ENCODE results near the gene NPR1. TPM values are rescaled to one million over a fixed set of nuclear protein-coding genes. Genes with fewer than 3 reads are reported as not detected.

Gene NPR1
- polyA plus RNA-seq (2013, experiment 1 of 2) = 0.04 TPM
- 0.07 TPM for polyA plus RNA-seq (2013, experiment 2 of 2)

DNA sequence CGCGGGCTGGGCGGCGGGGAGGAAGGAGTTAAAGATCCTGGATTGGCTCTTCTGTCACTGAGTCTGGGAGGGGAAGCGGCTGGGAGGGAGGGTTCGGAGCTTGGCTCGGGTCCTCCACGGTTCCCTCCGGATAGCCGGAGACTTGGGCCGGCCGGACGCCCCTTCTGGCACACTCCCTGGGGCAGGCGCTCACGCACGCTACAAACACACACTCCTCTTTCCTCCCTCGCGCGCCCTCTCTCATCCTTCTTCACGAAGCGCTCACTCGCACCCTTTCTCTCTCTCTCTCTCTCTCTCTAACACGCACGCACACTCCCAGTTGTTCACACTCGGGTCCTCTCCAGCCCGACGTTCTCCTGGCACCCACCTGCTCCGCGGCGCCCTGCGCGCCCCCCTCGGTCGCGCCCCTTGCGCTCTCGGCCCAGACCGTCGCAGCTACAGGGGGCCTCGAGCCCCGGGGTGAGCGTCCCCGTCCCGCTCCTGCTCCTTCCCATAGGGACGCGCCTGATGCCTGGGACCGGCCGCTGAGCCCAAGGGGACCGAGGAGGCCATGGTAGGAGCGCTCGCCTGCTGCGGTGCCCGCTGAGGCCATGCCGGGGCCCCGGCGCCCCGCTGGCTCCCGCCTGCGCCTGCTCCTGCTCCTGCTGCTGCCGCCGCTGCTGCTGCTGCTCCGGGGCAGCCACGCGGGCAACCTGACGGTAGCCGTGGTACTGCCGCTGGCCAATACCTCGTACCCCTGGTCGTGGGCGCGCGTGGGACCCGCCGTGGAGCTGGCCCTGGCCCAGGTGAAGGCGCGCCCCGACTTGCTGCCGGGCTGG is at the start of gene NPR1:
TSS of gene NPR1 (plus strand) at position 170 of the 818 bp plus-strand sequence. CDS start at position 591, 421 bp downstream.
- H2AFZ ChIP-seq (ENCODE audit: low read depth, low read length) = peak within 1 kb of the TSS; percentile 46
- H3K4ac ChIP-seq (ENCODE audit: low read depth in 1 of 2, low read length in 2 of 2) = peak within 1 kb of the TSS; percentile 29 to 42
- no peaks in the 10 kb centered on the region for H3K9me3 ChIP-seq (ENCODE audit: control insufficient read depth, low read length)
- peak within 1 kb of the TSS; percentile 41 for H4K91ac ChIP-seq (ENCODE audit: low read length)
- peaks cover 6 to 15% of the 10 kb centered on the region in 2 experiments for H3K36me3 ChIP-seq (ENCODE audit: control insufficient read depth in 1 of 2, insufficient read depth in 2 of 2, low read depth in 1 of 2, low read length in 2 of 2)
- no peak within 1 kb of the TSS for H4K8ac ChIP-seq (ENCODE audit: low read length)
- peaks cover 20% of the 10 kb centered on the region for H3K4me1 ChIP-seq (ENCODE audit: control insufficient read depth, insufficient read depth, low read depth, low read length)
- H2AK5ac ChIP-seq (ENCODE audit: low read length, severe bottlenecking) = no peak within 1 kb of the TSS
- H2BK12ac ChIP-seq (ENCODE audit: low read length in 2 of 2) = peak within 1 kb of the TSS in 1 of 2 experiments; percentile 71
- H2BK15ac ChIP-seq (ENCODE audit: low read depth, poor library complexity, severe bottlenecking) = no peak within 1 kb of the TSS
- no peaks in the 10 kb centered on the region for H3K79me1 ChIP-seq (replicated peaks; ENCODE audit: low read length, poor library complexity, severe bottlenecking)
- no peak within 1 kb of the TSS for H3K27ac ChIP-seq (ENCODE audit: low read length, poor library complexity, severe bottlenecking)
- peak within 1 kb of the TSS in 1 of 2 experiments; percentile 32 for H3K18ac ChIP-seq (ENCODE audit: low read depth in 1 of 2, low read length in 2 of 2)
- H3K9ac ChIP-seq (ENCODE audit: low read length) = peak within 1 kb of the TSS; percentile 76
- H2BK120ac ChIP-seq (ENCODE audit: low read depth, low read length) = no peak within 1 kb of the TSS
- H3K14ac ChIP-seq (ENCODE audit: low read length in 2 of 2) = peak within 1 kb of the TSS in 1 of 2 experiments; percentile 61
- H2BK5ac ChIP-seq (ENCODE audit: low read depth, low read length, poor library complexity, severe bottlenecking) = no peak within 1 kb of the TSS
- under 1% methylated on average over 72 of the region's 78 CpGs for WGBS
- peak within 1 kb of the TSS; percentile 86 for H3K4me2 ChIP-seq (ENCODE audit: low read length, poor library complexity, severe bottlenecking)
- peak within 1 kb of the TSS; percentile 48 to 80 for H3K4me3 ChIP-seq (ENCODE audit: insufficient read depth in 1 of 2, low read depth in 1 of 2, low read length in 2 of 2)
- H3K27me3 ChIP-seq (ENCODE audit: control insufficient read depth in 1 of 2, insufficient read depth in 1 of 2, low read length in 2 of 2) = peaks cover 7 to 43% of the 10 kb centered on the region in 2 experiments
- DNase-seq = peak; percentile 46
- peak within 1 kb of the TSS in 1 of 2 experiments; percentile 98 for H3K23ac ChIP-seq (ENCODE audit: low read length in 2 of 2)

- no peak for DNase-seq
- Histone ChIP-seq H2BK12ac (ENCODE audit: low read length in 2 of 2) (peak overlapping the region; percentile 28 to 88), H4K8ac (ENCODE audit: low read length) (peak overlapping the region; percentile 62), H2BK5ac (ENCODE audit: low read depth, low read length, poor library complexity, severe bottlenecking) (no peak overlapping the region), H3K9me3 (ENCODE audit: control insufficient read depth, low read length) (no peaks in the 10 kb centered on the region), H2AK5ac (ENCODE audit: low read length, severe bottlenecking) (peak overlapping the region; percentile 3), H3K79me1 (replicated peaks; ENCODE audit: low read length, poor library complexity, severe bottlenecking) (peaks cover 7% of the 10 kb centered on the region), H3K4me2 (ENCODE audit: low read length, poor library complexity, severe bottlenecking) (no peak overlapping the region), H3K4me1 (ENCODE audit: control insufficient read depth, insufficient read depth, low read depth, low read length) (peaks cover 37% of the 10 kb centered on the region), H3K36me3 (ENCODE audit: control insufficient read depth in 1 of 2, insufficient read depth in 2 of 2, low read depth in 1 of 2, low read length in 2 of 2) (peaks cover 7 to 21% of the 10 kb centered on the region in 2 experiments), H3K23ac (ENCODE audit: low read length in 2 of 2) (no peak overlapping the region), H3K18ac (ENCODE audit: low read depth in 1 of 2, low read length in 2 of 2) (no peak overlapping the region), H4K91ac (ENCODE audit: low read length) (peak overlapping the region; percentile 70), H3K9ac (ENCODE audit: low read length) (no peak overlapping the region), H3K14ac (ENCODE audit: low read length in 2 of 2) (no peak overlapping the region), H3K4me3 (ENCODE audit: insufficient read depth in 1 of 2, low read depth in 1 of 2, low read length in 2 of 2) (no peak overlapping the region), H2BK15ac (ENCODE audit: low read depth, poor library complexity, severe bottlenecking) (peak overlapping the region; percentile 92), H3K27me3 (ENCODE audit: control insufficient read depth in 1 of 2, insufficient read depth in 1 of 2, low read length in 2 of 2) (no peaks in the 10 kb centered on the region), H2BK120ac (ENCODE audit: low read depth, low read length) (no peak overlapping the region), H2AFZ (ENCODE audit: low read depth, low read length) (no peak overlapping the region), H3K4ac (ENCODE audit: low read depth in 1 of 2, low read length in 2 of 2) (peak overlapping the region; percentile 30 to 59), H3K27ac (ENCODE audit: low read length, poor library complexity, severe bottlenecking) (no peak overlapping the region)
- WGBS = 94% methylated on average over 5 of the region's 5 CpGs
Measured at GRCh38 chr1:153629343-153629665, 49.2 kb upstream of the NPR1 start.

GRCh38 chr1:153629971-153630370 is 48.5 kb upstream of the NPR1 start:
- H3K4me3 ChIP-seq (ENCODE audit: insufficient read depth in 1 of 2, low read depth in 1 of 2, low read length in 2 of 2) = no peak overlapping the region
- DNase-seq = no peak
- peaks cover 35% of the 10 kb centered on the region for H3K4me1 ChIP-seq (ENCODE audit: control insufficient read depth, insufficient read depth, low read depth, low read length)
- no peak overlapping the region for H3K4me2 ChIP-seq (ENCODE audit: low read length, poor library complexity, severe bottlenecking)
- peak overlapping the region; percentile 25 to 47 for H3K18ac ChIP-seq (ENCODE audit: low read depth in 1 of 2, low read length in 2 of 2)
- WGBS = 100% methylated on average over 1 of the region's 1 CpG
- no peak overlapping the region for H2AFZ ChIP-seq (ENCODE audit: low read depth, low read length)
- H3K9ac ChIP-seq (ENCODE audit: low read length) = no peak overlapping the region
- no peak overlapping the region for H3K27ac ChIP-seq (ENCODE audit: low read length, poor library complexity, severe bottlenecking)
- peak overlapping the region; percentile 88 for H4K91ac ChIP-seq (ENCODE audit: low read length)
- H2BK5ac ChIP-seq (ENCODE audit: low read depth, low read length, poor library complexity, severe bottlenecking) = no peak overlapping the region
- H3K79me1 ChIP-seq (replicated peaks; ENCODE audit: low read length, poor library complexity, severe bottlenecking) = peaks cover 7% of the 10 kb centered on the region
- no peaks in the 10 kb centered on the region for H3K9me3 ChIP-seq (ENCODE audit: control insufficient read depth, low read length)
- peak overlapping the region; percentile 56 for H4K8ac ChIP-seq (ENCODE audit: low read length)
- H2BK120ac ChIP-seq (ENCODE audit: low read depth, low read length) = no peak overlapping the region
- peak overlapping the region; percentile 50 for H2AK5ac ChIP-seq (ENCODE audit: low read length, severe bottlenecking)
- peaks cover 5 to 15% of the 10 kb centered on the region in 2 experiments for H3K36me3 ChIP-seq (ENCODE audit: control insufficient read depth in 1 of 2, insufficient read depth in 2 of 2, low read depth in 1 of 2, low read length in 2 of 2)
- peak overlapping the region in 1 of 2 experiments; percentile 78 for H3K14ac ChIP-seq (ENCODE audit: low read length in 2 of 2)
- no peak overlapping the region for H3K23ac ChIP-seq (ENCODE audit: low read length in 2 of 2)
- H3K27me3 ChIP-seq (ENCODE audit: control insufficient read depth in 1 of 2, insufficient read depth in 1 of 2, low read length in 2 of 2) = no peaks in the 10 kb centered on the region
- peak overlapping the region; percentile 13 for H2BK15ac ChIP-seq (ENCODE audit: low read depth, poor library complexity, severe bottlenecking)
- H2BK12ac ChIP-seq (ENCODE audit: low read length in 2 of 2) = peak overlapping the region; percentile 74 to 75
- peak overlapping the region in 1 of 2 experiments; percentile 7 for H3K4ac ChIP-seq (ENCODE audit: low read depth in 1 of 2, low read length in 2 of 2)

DNA sequence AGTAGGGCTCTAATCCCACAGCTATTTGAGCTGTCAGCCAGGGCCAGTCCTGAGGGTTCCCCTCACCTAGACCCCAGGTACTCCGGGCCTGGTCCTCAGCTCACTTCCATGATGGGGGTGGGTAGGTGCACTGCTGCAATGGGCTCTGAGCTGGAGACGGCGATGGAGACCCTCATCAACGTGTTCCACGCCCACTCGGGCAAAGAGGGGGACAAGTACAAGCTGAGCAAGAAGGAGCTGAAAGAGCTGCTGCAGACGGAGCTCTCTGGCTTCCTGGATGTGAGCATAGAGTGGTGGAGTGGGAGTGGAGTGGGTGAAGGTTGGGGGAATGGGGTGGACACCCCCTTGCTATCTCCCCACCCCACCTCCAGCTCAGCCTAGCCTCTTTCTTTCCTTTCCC is 48.1 kb upstream of the NPR1 start:
- H3K4me1 ChIP-seq (ENCODE audit: control insufficient read depth, insufficient read depth, low read depth, low read length) = peaks cover 34% of the 10 kb centered on the region
- no peak overlapping the region for H3K4me2 ChIP-seq (ENCODE audit: low read length, poor library complexity, severe bottlenecking)
- WGBS = 93% methylated on average over 6 of the region's 7 CpGs
- no peak overlapping the region for H2AFZ ChIP-seq (ENCODE audit: low read depth, low read length)
- peak overlapping the region; percentile 15 for H3K27ac ChIP-seq (ENCODE audit: low read length, poor library complexity, severe bottlenecking)
- H3K4ac ChIP-seq (ENCODE audit: low read depth in 1 of 2, low read length in 2 of 2) = no peak overlapping the region
- no peak overlapping the region for H2BK5ac ChIP-seq (ENCODE audit: low read depth, low read length, poor library complexity, severe bottlenecking)
- H4K91ac ChIP-seq (ENCODE audit: low read length) = peak overlapping the region; percentile 64
- peak overlapping the region; percentile 65 to 75 for H2BK12ac ChIP-seq (ENCODE audit: low read length in 2 of 2)
- no peak for DNase-seq
- H3K27me3 ChIP-seq (ENCODE audit: control insufficient read depth in 1 of 2, insufficient read depth in 1 of 2, low read length in 2 of 2) = no peaks in the 10 kb centered on the region
- H3K9me3 ChIP-seq (ENCODE audit: control insufficient read depth, low read length) = no peaks in the 10 kb centered on the region
- H3K14ac ChIP-seq (ENCODE audit: low read length in 2 of 2) = no peak overlapping the region
- no peak overlapping the region for H3K23ac ChIP-seq (ENCODE audit: low read length in 2 of 2)
- no peak overlapping the region for H3K4me3 ChIP-seq (ENCODE audit: insufficient read depth in 1 of 2, low read depth in 1 of 2, low read length in 2 of 2)
- no peak overlapping the region for H4K8ac ChIP-seq (ENCODE audit: low read length)
- no peak overlapping the region for H2BK120ac ChIP-seq (ENCODE audit: low read depth, low read length)
- H3K18ac ChIP-seq (ENCODE audit: low read depth in 1 of 2, low read length in 2 of 2) = no peak overlapping the region
- H3K79me1 ChIP-seq (replicated peaks; ENCODE audit: low read length, poor library complexity, severe bottlenecking) = peaks cover 7% of the 10 kb centered on the region
- H2AK5ac ChIP-seq (ENCODE audit: low read length, severe bottlenecking) = peak overlapping the region; percentile 55
- H3K36me3 ChIP-seq (ENCODE audit: control insufficient read depth in 1 of 2, insufficient read depth in 2 of 2, low read depth in 1 of 2, low read length in 2 of 2) = peaks cover under 1 to 11% of the 10 kb centered on the region in 2 experiments
- no peak overlapping the region for H2BK15ac ChIP-seq (ENCODE audit: low read depth, poor library complexity, severe bottlenecking)
- H3K9ac ChIP-seq (ENCODE audit: low read length) = no peak overlapping the region
